ENCODE measurements around the gene USP5. TPM values are rescaled to one million over a fixed set of nuclear protein-coding genes. Genes with fewer than 3 reads are reported as not detected.

USP5 gene
- polyA plus RNA-seq, 1 donor (not counting 4 experiments of a cell fraction or from before 2014, with no cell fraction given): 58.3 TPM

DNA sequence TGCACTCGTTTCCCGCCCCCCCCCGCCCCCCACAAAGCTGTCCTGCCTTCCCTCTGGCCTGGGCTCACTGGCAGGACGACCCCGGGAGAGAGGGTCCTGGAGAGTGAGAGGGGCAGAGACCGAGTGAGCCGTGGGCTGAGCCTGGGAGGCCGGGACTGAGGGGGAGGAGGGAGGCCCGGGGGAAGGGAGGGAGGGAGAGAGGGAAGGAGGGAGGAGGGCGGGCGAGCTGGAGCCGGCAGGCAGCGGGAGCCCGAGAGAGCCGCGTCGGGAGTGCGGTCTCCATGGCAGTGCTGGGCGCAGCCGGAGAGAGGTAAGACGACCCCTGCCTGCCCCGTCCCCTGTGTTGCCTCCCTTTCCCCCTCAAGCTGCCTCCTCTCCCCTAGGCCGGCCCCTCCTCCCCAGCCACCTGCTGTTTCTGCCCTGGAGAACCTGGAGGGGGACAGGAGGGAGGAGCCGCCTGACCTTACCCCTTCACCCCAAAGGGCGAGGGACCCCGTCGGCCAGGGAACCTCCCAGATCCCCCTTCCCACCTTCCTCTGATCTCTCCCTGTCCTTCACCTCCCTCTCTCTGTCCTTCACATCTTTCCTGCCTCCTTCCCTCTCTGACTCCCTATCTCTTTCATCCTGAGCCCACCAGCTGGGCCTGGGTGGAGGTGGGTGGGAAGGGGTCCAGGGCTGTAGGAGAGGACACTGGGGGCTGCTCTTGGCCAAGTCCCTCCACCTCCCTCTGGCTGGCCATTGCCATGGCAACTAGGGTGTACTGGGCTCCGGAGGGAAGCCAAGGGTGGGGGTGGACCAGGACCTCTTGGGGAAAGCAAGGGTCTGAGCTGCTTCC, 30.1 kb upstream of the USP5 start, which contains the start of gene GPR162:
TSS of gene GPR162 (plus strand) at position 231 of the 835 bp plus-strand sequence. CDS start 2,078 bp downstream, outside the sequence.
- peak within 1 kb of the TSS; percentile 48 for H3K4me2 ChIP-seq (ENCODE audit: control insufficient read depth, extremely low read depth, insufficient read depth, low read depth, low read length)
- no peaks in the 10 kb centered on the region for H3K9me3 ChIP-seq (ENCODE audit: control insufficient read depth, low read depth, low read length)
- peaks cover 6% of the 10 kb centered on the region for H3K4me1 ChIP-seq (ENCODE audit: control insufficient read depth, extremely low read depth, insufficient read depth, low read length)
- H3K4me3 ChIP-seq (ENCODE audit: control insufficient read depth in 2 of 3, extremely low read depth in 1 of 3, insufficient read depth in 2 of 3, low read depth in 1 of 3, low read length in 3 of 3): no peak within 1 kb of the TSS
- FAIRE-seq (no peak), DNase-seq (ENCODE audit: low read depth, low spot score) (no peak)
- H3K27ac ChIP-seq (ENCODE audit: control insufficient read depth, insufficient read depth, low read length): no peak within 1 kb of the TSS
- H3K9me1 ChIP-seq (ENCODE audit: control insufficient read depth, extremely low read depth, insufficient read depth, low read length): no peaks in the 10 kb centered on the region
- TF ChIP-seq EZH2 (IDR thresholded peaks at IDR 0.05; ENCODE audit: low read length): peak; percentile 76
- TF ChIP-seq, protein P1, sequence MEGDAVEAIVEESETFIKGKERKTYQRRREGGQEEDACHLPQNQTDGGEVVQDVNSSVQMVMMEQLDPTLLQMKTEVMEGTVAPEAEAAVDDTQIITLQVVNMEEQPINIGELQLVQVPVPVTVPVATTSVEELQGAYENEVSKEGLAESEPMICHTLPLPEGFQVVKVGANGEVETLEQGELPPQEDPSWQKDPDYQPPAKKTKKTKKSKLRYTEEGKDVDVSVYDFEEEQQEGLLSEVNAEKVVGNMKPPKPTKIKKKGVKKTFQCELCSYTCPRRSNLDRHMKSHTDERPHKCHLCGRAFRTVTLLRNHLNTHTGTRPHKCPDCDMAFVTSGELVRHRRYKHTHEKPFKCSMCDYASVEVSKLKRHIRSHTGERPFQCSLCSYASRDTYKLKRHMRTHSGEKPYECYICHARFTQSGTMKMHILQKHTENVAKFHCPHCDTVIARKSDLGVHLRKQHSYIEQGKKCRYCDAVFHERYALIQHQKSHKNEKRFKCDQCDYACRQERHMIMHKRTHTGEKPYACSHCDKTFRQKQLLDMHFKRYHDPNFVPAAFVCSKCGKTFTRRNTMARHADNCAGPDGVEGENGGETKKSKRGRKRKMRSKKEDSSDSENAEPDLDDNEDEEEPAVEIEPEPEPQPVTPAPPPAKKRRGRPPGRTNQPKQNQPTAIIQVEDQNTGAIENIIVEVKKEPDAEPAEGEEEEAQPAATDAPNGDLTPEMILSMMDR (optimal IDR thresholded peaks at IDR 0.05 in 1 of 3, IDR thresholded peaks at IDR 0.05 in 1 of 3, conservative IDR thresholded peaks at IDR 0.05 in 1 of 3; ENCODE audit: extremely low read depth in 1 of 3, insufficient read depth in 2 of 3, low read length in 3 of 3): no peak
- dilution Hi-C loops (cut with MboI; ENCODE audit: extremely low pct_ligation_motif_present, low sequenced_read_pairs): no loop called here
- peak within 1 kb of the TSS; percentile 46 for H2AFZ ChIP-seq (ENCODE audit: control insufficient read depth, low read length)
- peaks cover 66% of the 10 kb centered on the region for H3K27me3 ChIP-seq (ENCODE audit: control insufficient read depth, extremely low read depth, insufficient read depth, low read length)
- H4K20me1 ChIP-seq (ENCODE audit: control insufficient read depth, extremely low read depth, insufficient read depth, low read length): no peaks in the 10 kb centered on the region
- H3K9ac ChIP-seq (ENCODE audit: control insufficient read depth, extremely low read depth, insufficient read depth, low read length): no peak within 1 kb of the TSS
- H3K79me2 ChIP-seq (ENCODE audit: control insufficient read depth, insufficient read depth, low read length): no peaks in the 10 kb centered on the region
- H3K36me3 ChIP-seq (ENCODE audit: control insufficient read depth in 2 of 2, extremely low read depth in 1 of 2, insufficient read depth in 2 of 2, low read length in 2 of 2): no peaks in the 10 kb centered on the region

DNA sequence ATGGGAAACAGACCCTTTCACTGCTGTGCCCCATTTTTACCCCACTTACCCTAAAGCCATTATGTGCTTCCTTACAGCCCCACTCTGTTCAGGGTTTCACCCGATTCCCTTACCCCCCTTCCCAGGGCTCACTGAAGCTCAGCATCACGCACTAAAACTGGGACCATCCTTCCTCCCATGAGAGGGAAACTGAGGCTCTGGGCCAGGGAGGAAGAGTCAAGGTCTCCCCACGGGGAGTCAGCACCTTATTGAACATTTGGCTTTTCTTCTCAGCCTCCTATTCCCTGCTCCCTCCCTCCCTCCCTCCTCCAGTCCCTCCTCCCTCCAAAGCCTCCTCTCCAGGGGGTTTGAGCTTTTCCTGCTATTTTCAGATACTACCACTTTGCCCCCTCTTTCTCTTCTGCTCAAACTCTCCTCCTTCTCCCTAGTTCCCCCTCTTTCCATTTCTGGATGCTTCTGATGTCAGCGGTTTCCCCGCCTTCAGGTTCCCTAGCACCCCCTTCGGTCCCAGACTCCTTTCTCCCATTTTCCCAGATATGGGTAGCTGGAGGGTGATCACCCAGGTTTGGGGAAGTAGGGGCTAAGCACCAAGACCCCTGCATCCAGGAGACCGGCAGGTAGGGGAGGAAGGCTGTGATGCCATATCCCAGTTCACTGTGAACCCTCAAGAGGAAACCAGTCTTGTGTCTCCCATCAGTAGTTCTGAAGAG, 29.4 kb upstream of the USP5 start:
- dilution Hi-C loops (cut with MboI; ENCODE audit: extremely low pct_ligation_motif_present, low sequenced_read_pairs): no loop called here
- no peak for FAIRE-seq
- H3K27ac ChIP-seq (ENCODE audit: control insufficient read depth, insufficient read depth, low read length): no peak overlapping the region

More for the DNA sequence above, 29.4 kb upstream of the USP5 start:
- DNase-seq (ENCODE audit: low read depth, low spot score): no peak
- H3K9ac ChIP-seq (ENCODE audit: control insufficient read depth, extremely low read depth, insufficient read depth, low read length): no peak overlapping the region
- no peak overlapping the region for H2AFZ ChIP-seq (ENCODE audit: control insufficient read depth, low read length)
- H3K4me1 ChIP-seq (ENCODE audit: control insufficient read depth, extremely low read depth, insufficient read depth, low read length): peaks cover 11% of the 10 kb centered on the region
- H3K36me3 ChIP-seq (ENCODE audit: control insufficient read depth in 2 of 2, extremely low read depth in 1 of 2, insufficient read depth in 2 of 2, low read length in 2 of 2): no peaks in the 10 kb centered on the region
- no peaks in the 10 kb centered on the region for H4K20me1 ChIP-seq (ENCODE audit: control insufficient read depth, extremely low read depth, insufficient read depth, low read length)
- no peaks in the 10 kb centered on the region for H3K9me1 ChIP-seq (ENCODE audit: control insufficient read depth, extremely low read depth, insufficient read depth, low read length)
- peaks cover 66% of the 10 kb centered on the region for H3K27me3 ChIP-seq (ENCODE audit: control insufficient read depth, extremely low read depth, insufficient read depth, low read length)
- no peaks in the 10 kb centered on the region for H3K9me3 ChIP-seq (ENCODE audit: control insufficient read depth, low read depth, low read length)
- H3K79me2 ChIP-seq (ENCODE audit: control insufficient read depth, insufficient read depth, low read length): no peaks in the 10 kb centered on the region
- no peak overlapping the region for H3K4me3 ChIP-seq (ENCODE audit: control insufficient read depth in 2 of 3, extremely low read depth in 1 of 3, insufficient read depth in 2 of 3, low read depth in 1 of 3, low read length in 3 of 3)
- no peak overlapping the region for H3K4me2 ChIP-seq (ENCODE audit: control insufficient read depth, extremely low read depth, insufficient read depth, low read depth, low read length)
- TF ChIP-seq, protein P1 (optimal IDR thresholded peaks at IDR 0.05 in 1 of 3, IDR thresholded peaks at IDR 0.05 in 1 of 3, conservative IDR thresholded peaks at IDR 0.05 in 1 of 3; ENCODE audit: extremely low read depth in 1 of 3, insufficient read depth in 2 of 3, low read length in 3 of 3): no peak
- no peak for TF ChIP-seq EZH2 (IDR thresholded peaks at IDR 0.05; ENCODE audit: low read length)
